Posterior vena cava (tissue), 2 donors: Measurements from ENCODE around the gene NUF2. TPM values are rescaled to one million over a fixed set of nuclear protein-coding genes. Genes with fewer than 3 reads are reported as not detected.
"Not testable (repeated sequence)": the region's sequence is repeated elsewhere in the genome, so short reads cannot be mapped to it uniquely, and the experiment has no call there.

Source experiments
- DNase-seq: peaks from one replicate; pipeline ENCODE4 v3.0.0-alpha.2; 2020; ENCODE audit warnings: low spot score
- intact Hi-C, 2 donors: fragments of 100-400 bp; cut with DNase I; formaldehyde crosslinking; loops; one replicate each; pipeline versions ENCODE4 v1.14.1 to v1.14.2; 2022 to 2023
- total RNA-seq, 2 donors: library from RNA; stranded (reverse); fragmentation: NEBNext Ultra II Directional; extraction: Animal tissue kit (Norgen Biotek cat#: 25700); gene quantifications; one replicate each; pipeline ENCODE4 v1.2.1, GENCODE V29; 2021
- donor health status: DM: yes; HTN: yes; CAD: no.
- donor health status: DM: yes; HTN: yes; CAD: no.

The NUF2 gene
- total RNA-seq, 2 donors from 2014 or later = 0.56 to 0.57 TPM

- intact Hi-C loops = no loop called here
These were observed 863 bp upstream of the NUF2 start for GRCh38 chr1:163320891-163321290.

GRCh38 chr1:163323339-163323738 is 1.6 kb downstream of the NUF2 start:
- DNase-seq, intact Hi-C loops: not testable (repeated sequence)

More at GRCh38 chr1:163320891-163321290, 863 bp upstream of the NUF2 start:
- DNase-seq = no peak

DNA sequence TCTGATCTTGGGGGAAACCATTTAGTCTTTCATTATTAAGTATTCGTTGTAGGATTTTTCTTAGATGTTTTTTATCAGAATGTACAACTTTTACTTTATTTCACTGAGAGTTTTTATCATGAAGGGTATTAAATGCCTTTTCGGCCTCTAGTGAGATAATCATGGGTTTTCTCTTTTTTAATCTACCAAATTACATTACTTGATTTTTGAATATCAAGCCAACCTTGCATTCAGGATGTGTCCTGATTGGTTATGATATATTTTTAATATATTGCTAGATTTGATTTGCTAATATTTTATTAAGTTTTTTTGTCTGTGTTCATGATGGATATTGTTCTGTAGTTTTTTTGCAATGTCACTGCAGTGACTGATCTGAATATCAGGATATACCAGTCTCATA is 9.4 kb downstream of the NUF2 start:
- no peak for DNase-seq
- intact Hi-C loops = no loop called here

DNA sequence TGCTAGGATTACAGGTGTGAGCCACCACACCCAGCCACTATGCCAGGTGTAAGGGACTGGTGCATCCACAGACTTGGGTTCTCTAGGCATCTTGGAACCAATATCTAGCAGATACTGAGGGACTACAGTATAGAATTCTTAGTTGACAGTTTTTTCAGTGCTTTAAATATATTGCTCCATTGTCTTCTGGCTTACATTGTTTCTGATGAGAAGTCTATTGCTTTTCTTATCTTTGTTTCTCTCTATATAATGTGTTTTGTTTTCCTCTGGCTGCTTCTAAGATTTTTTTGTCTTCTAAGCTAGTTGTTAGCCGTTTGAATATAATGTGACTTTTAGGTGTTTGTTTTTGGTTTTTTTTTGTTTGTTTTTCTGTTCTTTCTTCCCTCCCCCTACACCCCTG is 13.5 kb downstream of the NUF2 start:
- DNase-seq = no peak
- intact Hi-C loops = no loop called here

DNA sequence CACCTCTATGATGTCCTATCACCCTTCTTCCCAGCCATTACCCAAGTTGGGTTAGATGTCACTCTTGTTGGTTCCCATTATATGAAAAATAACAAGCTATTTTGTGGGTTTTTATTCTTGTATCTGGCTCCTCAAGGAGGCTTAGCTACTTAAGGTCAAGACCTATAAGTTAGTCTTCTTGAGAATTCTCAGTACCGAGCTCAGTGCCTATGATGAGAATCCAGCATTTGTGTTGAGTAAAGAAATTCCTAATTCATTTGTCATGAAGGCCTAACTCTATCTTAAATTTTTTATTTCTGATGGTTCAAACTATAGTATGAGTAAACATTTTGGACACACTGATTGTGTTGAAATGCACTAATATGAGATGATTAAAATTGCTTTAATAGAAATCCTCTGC is 15.9 kb downstream of the NUF2 start:
- intact Hi-C loops = no loop called here
- DNase-seq = no peak

DNA sequence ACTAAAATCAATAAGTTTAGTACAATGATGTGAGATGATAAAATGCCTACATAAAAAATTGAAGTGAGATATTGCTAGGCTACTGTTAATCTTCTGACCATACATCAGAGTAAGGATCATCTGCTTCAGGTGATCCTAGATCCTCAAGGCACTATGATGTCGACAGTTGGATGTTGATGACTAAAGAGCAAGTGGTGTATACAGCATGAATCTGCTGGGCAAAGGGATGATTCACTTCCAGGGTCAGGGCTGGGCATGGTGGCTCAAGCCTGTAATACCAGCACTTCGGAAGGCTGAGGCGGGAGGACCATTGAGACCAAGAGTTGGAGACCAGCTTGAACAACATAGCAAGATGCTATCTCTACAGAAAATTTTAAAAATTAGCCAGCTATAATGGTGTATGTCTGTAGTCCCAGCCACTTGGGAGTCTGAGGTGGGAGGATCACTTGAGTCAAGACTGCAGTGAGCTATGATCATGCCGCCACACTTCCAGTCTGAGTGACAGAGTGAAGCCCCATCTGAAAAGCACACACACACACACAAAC is 24.6 kb downstream of the NUF2 start:
- no peak for DNase-seq
- intact Hi-C loops = no loop called here

DNA sequence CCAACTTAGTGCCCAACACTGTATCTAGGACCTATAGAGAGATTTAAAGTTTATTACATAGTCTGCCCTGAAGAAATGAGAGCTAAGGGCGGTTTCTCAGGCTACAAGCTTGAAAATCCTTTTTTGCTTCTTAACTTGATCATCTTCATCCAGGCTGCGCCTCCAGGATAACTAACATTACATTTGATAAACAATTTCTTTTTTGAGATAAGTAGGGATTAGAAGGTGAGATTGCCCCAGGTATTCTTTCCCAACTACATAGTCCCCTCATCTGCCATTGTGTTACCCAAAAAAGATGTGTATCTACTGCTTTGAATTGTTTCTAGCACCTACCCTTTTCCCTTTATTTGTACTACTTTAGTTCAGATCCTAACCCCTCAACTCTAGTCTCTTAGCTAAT is 25.4 kb downstream of the NUF2 start:
- no peak for DNase-seq
- intact Hi-C loops = no loop called here

- no peak for DNase-seq
- intact Hi-C loops = no loop called here
These were observed 30.2 kb downstream of the NUF2 start for GRCh38 chr1:163351912-163352311.

GRCh38 chr1:163357378-163357777 is 35.6 kb downstream of the NUF2 start:
- no peak for DNase-seq
- intact Hi-C loops = loop anchor here in 1 of 2 donors (5.0 kb wide), 1 partner anchor 1710 kb away; no protein-coding TSS in a partner anchor

DNA sequence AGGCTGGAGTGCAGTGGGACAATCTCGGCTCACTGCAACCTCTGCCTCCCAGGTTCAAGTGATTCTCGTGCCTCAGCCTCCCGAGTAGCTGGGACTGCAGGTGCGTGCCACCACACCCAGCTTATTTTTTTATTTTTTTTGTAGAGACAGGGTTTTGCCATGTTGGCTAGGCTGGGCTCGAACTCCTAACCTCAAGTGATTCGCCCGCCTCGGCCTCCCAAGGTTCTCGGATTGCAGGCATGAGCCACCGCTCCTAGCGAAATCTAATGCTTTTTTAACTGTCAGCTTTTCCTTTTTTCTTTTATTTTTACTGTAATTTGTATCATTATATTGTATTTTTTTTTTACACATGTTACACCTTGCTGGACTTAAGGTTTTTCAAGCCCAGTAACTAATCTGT is 36.4 kb downstream of the NUF2 start:
- intact Hi-C loops = loop anchor here in 1 of 2 donors (5.0 kb wide), 1 partner anchor 1709 kb away; no protein-coding TSS in a partner anchor
- peak; percentile 71 for DNase-seq

- no peak for DNase-seq
- intact Hi-C loops = no loop called here
These were observed 39.6 kb downstream of the NUF2 start for GRCh38 chr1:163361123-163361934.

- DNase-seq = no peak
- intact Hi-C loops = no loop called here
These were observed 43.4 kb downstream of the NUF2 start for GRCh38 chr1:163365186-163365585.

GRCh38 chr1:163366555-163366954 is 44.8 kb downstream of the NUF2 start:
- DNase-seq = no peak
- intact Hi-C loops = no loop called here

GRCh38 chr1:163367721-163368120 is 46.0 kb downstream of the NUF2 start:
- intact Hi-C loops = no loop called here
- no peak for DNase-seq

DNA sequence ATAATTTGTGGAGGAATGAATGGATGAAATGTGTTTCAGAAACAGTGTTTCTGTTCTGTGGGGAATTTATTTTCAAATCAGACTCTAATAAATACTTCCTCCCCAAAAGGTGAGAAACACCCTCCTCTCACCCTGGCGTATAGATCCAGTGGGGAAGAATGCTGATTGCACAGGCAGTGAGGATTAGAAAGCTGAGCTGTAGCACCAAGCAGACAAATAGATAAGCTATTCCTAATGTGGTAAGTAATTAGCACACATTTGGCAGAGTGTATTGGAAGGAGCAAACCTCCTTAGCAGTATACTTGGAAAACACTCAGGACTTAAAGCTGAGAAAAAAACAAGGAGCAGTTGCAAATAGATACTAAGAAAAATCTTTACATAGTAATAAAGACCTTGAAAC is 50.8 kb downstream of the NUF2 start:
- DNase-seq = no peak
- intact Hi-C loops = no loop called here

DNA sequence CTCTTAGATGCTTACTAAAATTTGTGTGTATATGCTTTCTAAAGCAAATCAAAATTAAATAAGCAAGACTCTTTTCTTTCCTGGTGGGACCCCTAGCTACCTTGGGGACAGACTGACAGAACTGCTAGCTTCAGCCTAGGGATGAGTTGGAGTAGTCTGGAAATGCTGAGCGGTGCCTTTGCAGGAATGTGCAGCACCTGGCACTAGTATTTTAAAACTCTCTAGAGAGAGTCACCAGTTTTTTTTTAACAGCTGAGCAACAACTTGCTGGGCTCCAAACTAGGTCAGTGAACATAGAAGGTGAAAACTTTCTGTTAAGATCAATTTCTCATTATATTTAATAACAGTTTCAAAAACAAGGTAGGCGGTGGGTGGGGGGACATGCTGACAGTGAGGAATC is 56.8 kb downstream of the NUF2 start:
- no peak for DNase-seq
- intact Hi-C loops = no loop called here

- DNase-seq = no peak
- intact Hi-C loops = no loop called here
These were observed 58.0 kb downstream of the NUF2 start for GRCh38 chr1:163379801-163380200.

- intact Hi-C loops = no loop called here
- DNase-seq = no peak
These were observed 59.9 kb downstream of the NUF2 start for GRCh38 chr1:163381487-163382184.

DNA sequence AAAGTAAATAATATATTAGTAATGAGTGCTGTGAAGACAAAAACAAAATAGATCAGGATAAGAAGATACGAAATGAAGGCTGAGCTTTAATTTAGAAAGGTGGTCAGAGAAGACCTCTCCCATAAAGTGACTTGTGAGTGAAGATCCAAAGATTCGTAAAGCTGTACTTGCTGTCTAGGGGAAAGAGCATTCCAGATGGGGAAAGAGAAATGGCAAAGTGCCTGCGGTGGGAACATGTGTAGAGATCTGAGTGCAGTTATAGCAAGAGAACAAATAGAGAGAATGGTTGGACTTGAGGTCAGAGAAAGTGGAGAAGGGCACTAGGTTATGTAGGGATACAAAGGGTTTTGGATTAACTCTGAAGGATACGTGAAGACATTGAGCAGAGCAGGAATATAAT is 60.6 kb downstream of the NUF2 start:
- no peak for DNase-seq
- intact Hi-C loops = no loop called here

- DNase-seq = no peak
- intact Hi-C loops = no loop called here
These were observed 65.4 kb downstream of the NUF2 start for GRCh38 chr1:163387146-163387545.
